H9 (cell line): ENCODE results near the gene ASPG. TPM values are rescaled to one million over a fixed set of nuclear protein-coding genes. Genes with fewer than 3 reads are reported as not detected.

Experiments
- DNase-seq: peaks from one replicate; pipeline ENCODE4 v3.0.0-alpha.2; 2017
- H2AFZ ChIP-seq: one replicate; pipeline ENCODE4 v1.6.1; 2013; ENCODE audit warnings: mild to moderate bottlenecking, low read length, control low read depth, moderate library complexity
- H2AK5ac ChIP-seq: 2 replicates; pipeline ENCODE4 v1.6.1; 2013; ENCODE audit warnings: low read length, control low read depth, mixed read lengths; ENCODE audit not compliant: insufficient read length
- H2BK120ac ChIP-seq: one replicate; pipeline ENCODE4 v1.6.1; 2013; ENCODE audit warnings: low read depth, mild to moderate bottlenecking, low read length, control low read depth, inconsistent platforms; ENCODE audit not compliant: poor library complexity, severe bottlenecking
- H2BK12ac ChIP-seq: 2 replicates; pipeline ENCODE4 v1.6.1; 2013; ENCODE audit warnings: low read length, control low read depth, mixed read lengths, low read depth; ENCODE audit not compliant: insufficient read length
- H2BK15ac ChIP-seq: 2 replicates; pipeline ENCODE4 v1.6.1; 2013; ENCODE audit warnings: low read depth, low read length, control low read depth
- H2BK20ac ChIP-seq: one replicate; pipeline ENCODE4 v1.6.1; 2013; ENCODE audit warnings: low read depth, mild to moderate bottlenecking, low read length, control low read depth, inconsistent platforms; ENCODE audit not compliant: poor library complexity, severe bottlenecking
- H2BK5ac ChIP-seq: 2 replicates; pipeline ENCODE4 v1.6.1; 2013; ENCODE audit warnings: low read length, control low read depth, mixed read lengths; ENCODE audit not compliant: insufficient read length
- H3K14ac ChIP-seq: 2 replicates; pipeline ENCODE4 v1.6.1; 2013; ENCODE audit warnings: low read length, control low read depth; ENCODE audit not compliant: insufficient read depth
- H3K18ac ChIP-seq: 2 replicates; pipeline ENCODE4 v1.6.1; 2013; ENCODE audit warnings: low read depth, mild to moderate bottlenecking, mixed read lengths, low read length, control low read depth; ENCODE audit not compliant: insufficient read length
- H3K23ac ChIP-seq: 2 replicates; pipeline ENCODE4 v1.6.1; 2013; ENCODE audit warnings: low read length, control low read depth, mixed read lengths, low read depth; ENCODE audit not compliant: insufficient read length
- H3K23me2 ChIP-seq: 2 replicates; pipeline ENCODE4 v1.6.1; 2013; ENCODE audit warnings: low read depth, mild to moderate bottlenecking, mixed read lengths, low read length, control low read depth; ENCODE audit not compliant: insufficient read length, poor library complexity, severe bottlenecking
- H3K27ac ChIP-seq: 2 replicates; pipeline ENCODE4 v1.5.1; 2013; ENCODE audit warnings: low read length, control low read depth, mixed read lengths, low read depth; ENCODE audit not compliant: insufficient read length
- H3K27me3 ChIP-seq: 2 replicates; pipeline ENCODE4 v1.6.1; 2013; ENCODE audit warnings: low read length, control low read depth, inconsistent platforms; ENCODE audit not compliant: insufficient read depth
- H3K4ac ChIP-seq: 2 replicates; pipeline ENCODE4 v1.6.1; 2013; ENCODE audit warnings: low read depth, mild to moderate bottlenecking, control low read depth, inconsistent platforms, low read length, moderate library complexity
- H3K4me1 ChIP-seq: 2 replicates; pipeline ENCODE4 v1.6.1; 2013; ENCODE audit warnings: low read length, control low read depth, inconsistent platforms; ENCODE audit not compliant: insufficient read depth
- H3K4me2 ChIP-seq: 2 replicates; pipeline ENCODE4 v1.6.1; 2013; ENCODE audit warnings: low read length, control low read depth, mixed read lengths; ENCODE audit not compliant: insufficient read length, insufficient read depth
- H3K56ac ChIP-seq: 2 replicates; pipeline ENCODE4 v1.6.1; 2013; ENCODE audit warnings: low read depth, mild to moderate bottlenecking, mixed read lengths, low read length, control low read depth; ENCODE audit not compliant: insufficient read length
- H3K79me1 ChIP-seq: 2 replicates; pipeline ENCODE4 v1.6.1; 2013; ENCODE audit warnings: low read depth, mild to moderate bottlenecking, moderate library complexity, low read length, control low read depth, inconsistent platforms; ENCODE audit not compliant: insufficient read depth, poor library complexity, severe bottlenecking
- H3K79me2 ChIP-seq: 2 replicates; pipeline ENCODE4 v1.6.1; 2013; ENCODE audit warnings: low read length, control low read depth, inconsistent platforms; ENCODE audit not compliant: insufficient read depth
- H3K9ac ChIP-seq: 2 replicates; pipeline ENCODE4 v1.6.1; 2013; ENCODE audit warnings: low read length, control low read depth, mixed read lengths; ENCODE audit not compliant: insufficient read length; ENCODE audit errors: extremely low read depth
- H3K9me3 ChIP-seq: one replicate; pipeline ENCODE4 v1.6.1; 2013; ENCODE audit warnings: low read depth, low read length, inconsistent platforms; ENCODE audit not compliant: control insufficient read depth
- H3T11ph ChIP-seq: one replicate; pipeline ENCODE4 v1.6.1; 2013; ENCODE audit warnings: mild to moderate bottlenecking, low read length, control low read depth, inconsistent platforms
- H4K20me1 ChIP-seq: one replicate; pipeline ENCODE4 v1.6.1; 2013; ENCODE audit not compliant: control insufficient read depth, insufficient read length, insufficient read depth
- H4K5ac ChIP-seq: 2 replicates; pipeline ENCODE4 v1.6.1; 2013; ENCODE audit warnings: low read depth, mild to moderate bottlenecking, mixed read lengths, low read length, control low read depth; ENCODE audit not compliant: insufficient read length
- H4K8ac ChIP-seq: replicated peaks from 2 replicates; pipeline ENCODE4 v1.6.1; 2013; ENCODE audit warnings: low read length, control low read depth, mixed read lengths, low read depth; ENCODE audit not compliant: insufficient read length
- H4K91ac ChIP-seq: 2 replicates; pipeline ENCODE4 v1.6.1; 2013; ENCODE audit warnings: low read depth, mild to moderate bottlenecking, moderate library complexity, mixed read lengths, low read length, control low read depth; ENCODE audit not compliant: insufficient read length
- H3K27ac Mint-ChIP-seq, 3 experiments: 2 replicates in 2 of 3; 3 replicates in 1 of 3; pipeline ENCODE4 v1.8.0; 2020 to 2021; ENCODE audit warnings: mixed read lengths in 3 of 3, mild to moderate bottlenecking in 1 of 3, moderate library complexity in 1 of 3
- H3K27me3 Mint-ChIP-seq: 2 replicates; pipeline ENCODE4 v1.8.0; 2021; ENCODE audit warnings: low read depth, mild to moderate bottlenecking, moderate library complexity, mixed read lengths
- H3K36me3 Mint-ChIP-seq, 3 experiments: 2 replicates in 2 of 3; 3 replicates in 1 of 3; pipeline ENCODE4 v1.8.0; 2020 to 2021; ENCODE audit warnings: low read depth in 3 of 3, mixed read lengths in 3 of 3; ENCODE audit not compliant: insufficient read depth in 1 of 3
- H3K4me1 Mint-ChIP-seq, 2 experiments: 2 replicates each; pipeline ENCODE4 v1.8.0; 2020; ENCODE audit warnings: mixed read lengths in 2 of 2
- H3K4me3 Mint-ChIP-seq, 2 experiments: 2 replicates in 1 of 2; 3 replicates in 1 of 2; pipeline ENCODE4 v1.8.0; 2020 to 2021; ENCODE audit warnings: mild to moderate bottlenecking in 2 of 2, mixed read lengths in 2 of 2, moderate library complexity in 1 of 2
- H3K9me3 Mint-ChIP-seq, 2 experiments: 2 replicates in 1 of 2; 3 replicates in 1 of 2; pipeline ENCODE4 v1.8.0; 2020; ENCODE audit warnings: mild to moderate bottlenecking in 2 of 2, mixed read lengths in 2 of 2, moderate library complexity in 1 of 2
- WGBS: extraction: QIAGEN DNeasy Blood & Tissue Kit; methylation state at CpG from one replicate; pipeline ENCODE4 v1.1.7; 2013; ENCODE audit warnings: missing lambda C conversion rate, low lambda C conversion rate, mixed read lengths; ENCODE audit not compliant: insufficient read length; ENCODE audit errors: extremely low coverage; 5-methylcytosine and 5-hydroxymethylcytosine counted together
- total RNA-seq: library from RNA; stranded (reverse); gene quantifications from 2 replicates; pipeline ENCODE4 v1.2.1, GENCODE V29; 2021
- TF ChIP-seq, protein P1 (sequence below): fragments of 200-600 bp; sonication (generic); conservative IDR thresholded peaks from 3 replicates; pipeline ENCODE4 v1.8.0; 2021; ENCODE audit warnings: antibody characterized with exemption, mild to moderate bottlenecking

ASPG gene
- total RNA-seq, 1 experiment from 2014 or later, result 0.33 TPM

DNA sequence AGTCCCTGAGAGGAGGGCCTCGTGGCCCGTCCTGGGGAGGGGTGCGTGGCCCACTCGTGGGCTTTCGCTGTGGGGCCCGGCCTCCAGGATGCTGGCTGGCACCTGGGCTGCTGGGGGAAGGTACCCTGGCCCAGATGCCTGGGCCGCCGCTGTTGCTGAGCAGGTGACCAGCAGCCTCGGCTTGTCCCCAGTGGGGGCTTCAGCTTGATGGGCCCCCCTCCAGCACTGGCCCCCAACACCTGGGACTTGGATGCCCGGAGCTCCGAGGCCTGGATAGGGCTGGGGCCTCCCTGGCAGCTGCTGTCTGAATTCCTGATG lies 63.7 kb downstream of the ASPG start:
- H3K36me3 Mint-ChIP-seq, result peaks cover 5 to 13% (median 5%) of the 10 kb centered on the region in 3 experiments; a peak in 6 of 7 replicates
- H3K79me1 ChIP-seq, result no peaks in the 10 kb centered on the region
- no peak overlapping the region for H3K27ac ChIP-seq
- H3K56ac ChIP-seq, result no peak overlapping the region
- no peak overlapping the region for H3K9ac ChIP-seq
- no peak overlapping the region for H2AFZ ChIP-seq
- no peak overlapping the region for H3K4ac ChIP-seq
- WGBS, result no CpG with 5 or more reads among the region's 11 CpGs
- no peak overlapping the region for H2AK5ac ChIP-seq
- no peak overlapping the region for H4K5ac ChIP-seq
- no peak overlapping the region for H4K91ac ChIP-seq
- no peaks in the 10 kb centered on the region for H3K27me3 Mint-ChIP-seq
- H3K18ac ChIP-seq, result no peak overlapping the region
- TF ChIP-seq, protein P1, sequence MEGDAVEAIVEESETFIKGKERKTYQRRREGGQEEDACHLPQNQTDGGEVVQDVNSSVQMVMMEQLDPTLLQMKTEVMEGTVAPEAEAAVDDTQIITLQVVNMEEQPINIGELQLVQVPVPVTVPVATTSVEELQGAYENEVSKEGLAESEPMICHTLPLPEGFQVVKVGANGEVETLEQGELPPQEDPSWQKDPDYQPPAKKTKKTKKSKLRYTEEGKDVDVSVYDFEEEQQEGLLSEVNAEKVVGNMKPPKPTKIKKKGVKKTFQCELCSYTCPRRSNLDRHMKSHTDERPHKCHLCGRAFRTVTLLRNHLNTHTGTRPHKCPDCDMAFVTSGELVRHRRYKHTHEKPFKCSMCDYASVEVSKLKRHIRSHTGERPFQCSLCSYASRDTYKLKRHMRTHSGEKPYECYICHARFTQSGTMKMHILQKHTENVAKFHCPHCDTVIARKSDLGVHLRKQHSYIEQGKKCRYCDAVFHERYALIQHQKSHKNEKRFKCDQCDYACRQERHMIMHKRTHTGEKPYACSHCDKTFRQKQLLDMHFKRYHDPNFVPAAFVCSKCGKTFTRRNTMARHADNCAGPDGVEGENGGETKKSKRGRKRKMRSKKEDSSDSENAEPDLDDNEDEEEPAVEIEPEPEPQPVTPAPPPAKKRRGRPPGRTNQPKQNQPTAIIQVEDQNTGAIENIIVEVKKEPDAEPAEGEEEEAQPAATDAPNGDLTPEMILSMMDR, result no peak
- H3K14ac ChIP-seq, result no peak overlapping the region
- H2BK20ac ChIP-seq, result no peak overlapping the region
- H3T11ph ChIP-seq, result no peak overlapping the region
- no peak overlapping the region for H2BK12ac ChIP-seq
- no peak overlapping the region for H3K23ac ChIP-seq
- H4K20me1 ChIP-seq, result no peaks in the 10 kb centered on the region
- peak overlapping the region; percentile 26 for H3K4me2 ChIP-seq
- H2BK15ac ChIP-seq, result no peak overlapping the region
- H3K4me1 ChIP-seq, result peaks cover 2% of the 10 kb centered on the region; the same call in 1 of the 2 replicates
- H3K9me3 ChIP-seq, result no peaks in the 10 kb centered on the region
- H2BK5ac ChIP-seq, result no peak overlapping the region
- H3K23me2 ChIP-seq, result no peaks in the 10 kb centered on the region
- no peak for DNase-seq
- no peak overlapping the region for H4K8ac ChIP-seq
- H3K79me2 ChIP-seq, result peaks cover 8% of the 10 kb centered on the region; the same call in 1 of the 2 replicates
- no peak overlapping the region for H3K4me3 Mint-ChIP-seq
- H3K9me3 Mint-ChIP-seq, result no peaks in the 10 kb centered on the region
- H3K27ac Mint-ChIP-seq, result no peak overlapping the region
- no peak overlapping the region for H2BK120ac ChIP-seq
- H3K4me1 Mint-ChIP-seq, result peaks cover 29 to 40% of the 10 kb centered on the region in 2 experiments
- no peaks in the 10 kb centered on the region for H3K27me3 ChIP-seq
